Pancreas (tissue), 10 donors: ENCODE measurements around the gene DTNB. TPM values are rescaled to one million over a fixed set of nuclear protein-coding genes. Genes with fewer than 3 reads are reported as not detected.
A peak's percentile ranks its signal among the peaks of the same experiment; 100 is the strongest.

ENCODE experiments used
- ATAC-seq, 4 donors: fragments of 200-7000 bp; cut with Tn5 transposase; one replicate each; pipeline versions ENCODE4 v1.8.0 to v1.9.1; 2020; ENCODE audit warnings: mild to moderate bottlenecking in 4 of 4, moderate library complexity in 4 of 4
- DNase-seq, 6 donors: peaks; one replicate each; pipeline ENCODE4 v3.0.0-alpha.2; 2020
- FAIRE-seq: peaks from 2 replicates; lab custom pipeline; 2012; peaks lifted over from hg19 to GRCh38; lab: Jason Lieb, UNC
- H3K27ac ChIP-seq, 4 donors: fragments of 200-600 bp; sonication (generic); 1 replicate in 3 of 4; 2 replicates in 1 of 4; pipeline versions ENCODE4 v1.5.0 to v1.8.0; 2020
- H3K27me3 ChIP-seq, 4 donors: fragments of 200-600 bp; one replicate each; pipeline ENCODE4 v1.8.0; 2021
- H3K36me3 ChIP-seq, 3 donors: fragments of 200-600 bp; sonication (generic) in 1 of 3; one replicate each; pipeline versions ENCODE4 v1.5.0 to v1.8.0; 2020 to 2021
- H3K4me1 ChIP-seq, 3 donors: fragments of 200-600 bp; one replicate each; pipeline ENCODE4 v1.8.0; 2021
- H3K4me3 ChIP-seq, 4 donors: fragments of 200-600 bp; sonication (generic) in 2 of 4; one replicate each; pipeline versions ENCODE4 v1.5.0 to v1.8.0; 2020 to 2021
- H3K9me3 ChIP-seq, 4 donors: fragments of 200-600 bp; one replicate each; pipeline ENCODE4 v1.8.0; 2021
- CTCF ChIP-seq, 4 donors: fragments of 200-600 bp; sonication (generic) in 3 of 4; IDR thresholded peaks; one replicate each; pipeline versions ENCODE4 v1.5.0 to v1.8.0; 2021; ENCODE audit warnings: antibody characterized with exemption in 4 of 4
- WGBS, 2 donors: extraction: QIAGEN DNeasy Blood & Tissue Kit; methylation state at CpG; one replicate each; pipeline ENCODE4 v1.1.7; 2013; 5-methylcytosine and 5-hydroxymethylcytosine counted together
- intact Hi-C, 3 donors: fragments of 100-400 bp; cut with DNase I; formaldehyde crosslinking; loops; one replicate each; pipeline versions ENCODE4 v1.11.1 to v1.14.2; 2022
- polyA plus RNA-seq, 2 donors: library from polyadenylated mRNA; stranded (reverse); fragments of 200-250 nt; gene quantifications; one replicate each; pipeline ENCODE4 v1.2.3, GENCODE V29; 2013
- total RNA-seq, 6 donors: library from RNA; stranded (reverse); fragmentation: NEBNext Ultra II Directional in 4 of 6; extraction: Animal tissue kit (Norgen Biotek cat#: 25700) in 4 of 6; gene quantifications; one replicate each; pipeline versions ENCODE4 v1.2.1 to v1.2.4, GENCODE V29; 2021 to 2023
- donor health status: healthy with polysubstance abuse.
- donor health status: DM: no; HTN: no; CAD: no; lungs with moderate emphysema.
- donor health status: DM: no; HTN: no; CAD: no.
- donor health status: control.
- donor health status: control.
- donor health status: Bipolar disorder and iron deficiency.
- donor health status: DM: yes; HTN: yes; CAD: no.
- donor health status: DM: no; HTN: no; CAD: no.
- donor health status: DM: no; HTN: no; CAD: no.
- donor health status: DM: yes; HTN: yes; CAD: no.

DTNB gene
- total and polyA plus RNA-seq, 8 donors = 10.8 to 27.8 (median 15.1) TPM

GRCh38 chr2:25374827-25375226 lies 298.6 kb downstream of the DTNB start:
- Histone ChIP-seq H3K27me3 (no peaks in the 10 kb centered on the region), H3K9me3 (no peaks in the 10 kb centered on the region), H3K36me3 (no peaks in the 10 kb centered on the region), H3K4me1 (peaks cover 5 to 11% (median 5%) of the 10 kb centered on the region in 3 donors), H3K27ac (no peak overlapping the region), H3K4me3 (no peak overlapping the region)
- intact Hi-C loops = loop anchor here in 1 of 3 donors (10.0 kb wide), 1 partner anchor 150 kb away; no protein-coding TSS in a partner anchor
- ATAC-seq = no peak
- no peak for FAIRE-seq
- WGBS, 2 donors = 95 to 96% methylated on average over 5 of the region's 5 CpGs
- no peak for TF ChIP-seq CTCF (IDR thresholded peaks at IDR 0.05)
- DNase-seq = peak in 1 of 6 donors; percentile 33

GRCh38 chr2:25374411-25374810 lies 299.0 kb downstream of the DTNB start:
- H3K27ac ChIP-seq = no peak overlapping the region
- no peak for TF ChIP-seq CTCF (IDR thresholded peaks at IDR 0.05)
- no peaks in the 10 kb centered on the region for H3K27me3 ChIP-seq
- H3K9me3 ChIP-seq = no peaks in the 10 kb centered on the region
- ATAC-seq (no peak), DNase-seq (peak in 1 of 6 donors; percentile 19), FAIRE-seq (no peak)
- no peaks in the 10 kb centered on the region for H3K36me3 ChIP-seq
- intact Hi-C loops = loop anchor here in 1 of 3 donors (10.0 kb wide), 1 partner anchor 150 kb away; no protein-coding TSS in a partner anchor
- WGBS, 2 donors = 96 to 98% methylated on average over 4 of the region's 4 CpGs
- no peak overlapping the region for H3K4me3 ChIP-seq
- peaks cover 5 to 11% (median 5%) of the 10 kb centered on the region in 3 donors for H3K4me1 ChIP-seq

DNA sequence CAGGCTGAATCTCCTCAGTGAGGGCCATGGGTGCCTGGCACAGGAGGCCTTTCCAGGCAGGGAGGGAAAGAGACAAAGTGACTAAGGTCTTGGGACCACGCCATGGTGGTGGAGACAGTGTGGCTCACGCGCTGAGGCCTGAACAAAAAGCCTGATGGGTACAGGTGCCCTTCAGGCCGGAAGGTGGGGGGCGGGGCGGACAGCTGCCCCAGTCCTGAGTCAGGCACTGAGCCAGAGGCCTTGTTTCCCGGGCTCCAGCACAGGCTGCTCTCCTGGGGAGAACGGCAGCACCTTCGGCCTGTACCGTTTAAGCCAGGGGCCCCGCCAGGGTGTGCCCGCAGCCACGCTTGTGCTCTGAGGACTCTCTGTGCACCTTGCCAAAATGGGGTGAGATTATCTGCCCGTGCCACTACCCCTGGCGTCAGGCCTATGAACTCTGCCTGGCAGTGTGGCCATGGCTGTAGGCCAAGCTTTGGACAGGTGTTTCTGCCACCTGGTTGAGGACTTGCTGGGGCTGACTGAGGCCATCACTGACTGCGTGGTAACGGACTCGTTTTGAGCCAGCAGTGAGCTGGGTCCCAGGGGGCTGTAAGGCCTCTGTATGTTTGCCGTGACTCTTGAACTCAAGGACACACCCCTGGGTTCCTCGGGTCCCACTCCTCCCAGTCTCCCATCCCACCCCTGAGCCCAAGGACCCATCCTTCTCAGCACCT lies 300.0 kb downstream of the DTNB start:
- H3K27me3 ChIP-seq = no peaks in the 10 kb centered on the region
- no peak overlapping the region for H3K4me3 ChIP-seq
- WGBS, 2 donors = 13 to 16% methylated on average over 20 of the region's 20 CpGs
- FAIRE-seq = no peak
- H3K27ac ChIP-seq = peak overlapping the region; percentile 28 to 76 (median 72)
- peak; percentile 69 to 84 (median 81) for ATAC-seq
- TF ChIP-seq CTCF (IDR thresholded peaks at IDR 0.05) = peak in 1 of 4 donors; percentile 22
- peak; percentile 87 to 96 (median 92) for DNase-seq
- H3K4me1 ChIP-seq = peaks cover 5 to 11% (median 5%) of the 10 kb centered on the region in 3 donors
- H3K9me3 ChIP-seq = no peaks in the 10 kb centered on the region
- intact Hi-C loops = loop anchor here in 1 of 3 donors (10.0 kb wide), 1 partner anchor 151 kb away; no protein-coding TSS in a partner anchor
- H3K36me3 ChIP-seq = no peaks in the 10 kb centered on the region

DNA sequence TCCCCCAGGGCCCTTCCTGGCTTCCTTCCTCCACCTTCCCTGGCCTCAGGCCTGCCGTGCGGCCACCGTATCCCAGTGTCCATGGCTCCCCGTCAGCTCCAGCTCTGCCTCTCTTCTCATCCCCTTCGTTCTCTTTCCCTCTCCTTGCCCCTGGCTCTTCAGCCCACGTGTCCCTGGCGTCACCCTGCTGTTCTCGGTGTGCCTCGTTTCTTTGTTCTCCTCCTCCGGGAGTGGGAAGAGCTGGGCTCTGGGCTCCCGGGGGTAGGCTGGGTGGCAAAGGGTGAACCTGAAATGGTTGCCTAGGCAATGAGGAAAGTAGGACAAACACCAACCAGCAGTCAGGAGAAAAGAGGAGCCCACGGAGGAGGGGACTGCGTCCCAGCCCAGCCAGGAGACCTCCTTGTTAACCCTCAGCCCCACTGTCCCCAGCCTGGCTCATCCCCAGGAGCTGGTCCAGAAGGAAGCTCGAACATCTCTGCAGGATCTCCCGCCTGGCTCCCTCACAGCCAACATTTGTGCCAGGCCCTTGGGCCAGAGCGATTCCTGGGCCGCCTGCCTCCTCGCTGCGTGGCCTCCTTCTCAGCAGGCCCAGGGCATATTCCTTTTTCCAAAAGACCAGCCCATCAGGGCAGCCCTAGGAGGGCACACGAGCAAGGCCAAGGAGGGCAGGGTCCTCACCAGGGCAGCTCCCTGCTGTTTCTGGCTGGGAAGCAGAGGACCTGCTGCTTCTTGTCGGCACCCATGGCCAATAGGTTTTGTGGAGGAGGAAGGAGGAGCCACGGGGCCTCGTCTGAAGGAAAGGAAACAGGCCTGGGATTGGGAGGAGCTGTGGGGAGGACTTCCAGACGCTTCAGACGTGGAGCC lies 300.7 kb downstream of the DTNB start:
- peak overlapping the region; percentile 28 to 76 (median 72) for H3K27ac ChIP-seq
- no peaks in the 10 kb centered on the region for H3K9me3 ChIP-seq
- DNase-seq (peak in 1 of 6 donors; percentile 63), ATAC-seq (no peak), FAIRE-seq (no peak)
- TF ChIP-seq CTCF (IDR thresholded peaks at IDR 0.05) = no peak
- H3K27me3 ChIP-seq = no peaks in the 10 kb centered on the region
- peaks cover 5 to 11% (median 5%) of the 10 kb centered on the region in 3 donors for H3K4me1 ChIP-seq
- WGBS, 2 donors = 80 to 82% methylated on average over 25 of the region's 25 CpGs
- no peak overlapping the region for H3K4me3 ChIP-seq
- intact Hi-C loops = loop anchor here in 1 of 3 donors (10.0 kb wide), 1 partner anchor 152 kb away; no protein-coding TSS in a partner anchor
- H3K36me3 ChIP-seq = no peaks in the 10 kb centered on the region
